ENCODE measurements around the gene TNPO1. TPM values are rescaled to one million over a fixed set of nuclear protein-coding genes. Genes with fewer than 3 reads are reported as not detected.
A peak's percentile ranks its signal among the peaks of the same experiment; 100 is the strongest.

The TNPO1 gene
- total and polyA plus RNA-seq, 2 of the 13 experiments (the other 11 are each of a cell fraction or from before 2014, with no cell fraction given), result 26.7 to 123 TPM

DNA sequence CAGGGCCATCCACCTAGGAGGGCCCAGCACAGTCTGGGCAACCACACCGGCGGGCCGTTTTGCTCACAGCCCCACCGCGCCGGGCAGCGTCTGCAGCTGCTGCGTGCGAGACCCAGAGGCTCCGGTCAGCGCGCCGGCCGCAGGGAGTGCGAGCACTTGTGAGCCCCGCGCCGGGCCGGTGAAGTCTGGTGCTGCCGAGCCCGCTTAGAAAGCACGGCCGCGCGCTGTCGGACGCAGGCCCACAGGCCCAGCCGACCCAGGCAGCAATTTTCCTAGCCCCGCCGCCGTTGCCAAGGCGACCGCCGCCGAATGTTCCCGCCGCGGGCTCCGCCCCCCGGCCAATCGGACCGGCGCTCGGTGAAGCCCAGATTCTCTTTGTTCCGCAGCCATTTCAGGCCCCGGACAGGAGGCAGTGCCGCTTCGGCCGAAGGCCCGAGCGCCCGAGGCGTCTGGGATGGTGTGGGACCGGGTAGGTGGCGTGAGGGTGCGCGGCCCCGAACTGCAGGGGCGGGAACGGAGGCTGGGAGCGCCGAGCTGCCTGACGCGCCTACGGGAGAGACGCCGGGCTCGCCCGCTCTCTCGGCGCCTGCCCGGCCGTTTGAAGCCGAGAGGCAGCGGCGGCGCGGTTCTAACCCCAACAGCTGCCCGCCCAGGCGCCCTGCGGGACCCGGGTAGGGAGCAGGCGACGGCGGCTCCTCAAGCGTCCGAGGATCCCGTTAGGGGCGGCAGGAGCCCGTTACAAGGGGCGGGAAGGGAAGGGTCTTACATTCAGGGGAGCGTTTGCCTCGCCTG, at the start of gene TNPO1 (continued):
- TF ChIP-seq RERE (CRISPR knock-in tag; IDR thresholded peaks at IDR 0.05; ENCODE audit: low read depth), result 0 out of 2 replicates have a peak, but pooled peaks have one; percentile 15
- no peak for TF ChIP-seq ZNF784 (CRISPR knock-in tag; IDR thresholded peaks at IDR 0.05; ENCODE audit: borderline replicate concordance)
- no peak for TF ChIP-seq KIAA2018 (CRISPR knock-in tag; IDR thresholded peaks at IDR 0.05; ENCODE audit: borderline replicate concordance)
- TF ChIP-seq ZFP36L2 (CRISPR knock-in tag; IDR thresholded peaks at IDR 0.05), result no peak
- TF ChIP-seq REL (CRISPR knock-in tag; conservative IDR thresholded peaks at IDR 0.05), result 0 out of 2 replicates have a peak, but pooled peaks have one; percentile 33
- 0 out of 2 replicates have a peak, but pooled peaks have one; percentile 34 for TF ChIP-seq ZBTB8A (CRISPR knock-in tag; IDR thresholded peaks at IDR 0.05; ENCODE audit: borderline replicate concordance, low read depth)
- TF ChIP-seq ZNF598 (CRISPR knock-in tag; IDR thresholded peaks at IDR 0.05; ENCODE audit: borderline replicate concordance), result no peak
- TF ChIP-seq TFDP1 (CRISPR knock-in tag; IDR thresholded peaks at IDR 0.05; ENCODE audit: borderline replicate concordance), result peak; percentile 59; the same call in 1 of the 2 replicates
- 0 out of 2 replicates have a peak, but pooled peaks have one; percentile 31 for TF ChIP-seq ZNF34 (CRISPR knock-in tag; IDR thresholded peaks at IDR 0.05; ENCODE audit: borderline replicate concordance)
- TF ChIP-seq ZNF615 (CRISPR knock-in tag; IDR thresholded peaks at IDR 0.05; ENCODE audit: borderline replicate concordance), result no peak
- TF ChIP-seq ATRX (CRISPR knock-in tag; IDR thresholded peaks at IDR 0.05; ENCODE audit: borderline replicate concordance), result no peak
